K562 (cell line): Measurements from ENCODE around the gene PPIL1.

Source experiments
- CHD2 ChIP-seq: IDR thresholded peaks from 2 replicates; pipeline ENCODE4 v1.6.1; 2011; ENCODE audit warnings: low read depth, low read length
- FOXJ3 ChIP-seq: sonication (generic); formaldehyde crosslinking; IDR thresholded peaks from 2 replicates; pipeline ENCODE4 v1.4.0; 2020; ENCODE audit warnings: mild to moderate bottlenecking, missing genetic modification reagents
- HDAC2 ChIP-seq: fragments of 450-650 bp; IDR thresholded peaks from 2 replicates; pipeline ENCODE4 v1.6.1; 2016; ENCODE audit warnings: mild to moderate bottlenecking
- HMGN3 ChIP-seq: IDR thresholded peaks from 2 replicates; pipeline ENCODE4 v1.6.1; 2011; ENCODE audit warnings: borderline replicate concordance, low read depth, mild to moderate bottlenecking, mixed read lengths, low read length; ENCODE audit not compliant: insufficient read length; ENCODE audit errors: extremely low read depth
- MAFK ChIP-seq: IDR thresholded peaks from 2 replicates; pipeline ENCODE4 v1.6.1; 2011; ENCODE audit warnings: low read length, improper control_type of control experiment
- NFATC3 ChIP-seq: fragments of 450-650 bp; IDR thresholded peaks from 2 replicates; pipeline ENCODE4 v1.6.1; 2017; ENCODE audit warnings: mild to moderate bottlenecking
- NFE2 ChIP-seq: IDR thresholded peaks from 2 replicates; pipeline ENCODE4 v1.6.1; 2014; ENCODE audit warnings: antibody characterized with exemption, low read depth
- SIN3A ChIP-seq, 2 experiments: fragments of 150-350 bp in 1 of 2; IDR thresholded peaks; 2 replicates each; pipeline ENCODE4 v1.6.1; 2011 to 2016; ENCODE audit warnings: borderline replicate concordance in 2 of 2, low read depth in 2 of 2, low read length in 2 of 2, mild to moderate bottlenecking in 2 of 2, moderate library complexity in 2 of 2; ENCODE audit not compliant: control insufficient read depth in 1 of 2
- SMC3 ChIP-seq: conservative IDR thresholded peaks from 2 replicates; pipeline ENCODE4 v1.6.1; 2011; ENCODE audit warnings: low read depth, low read length, improper control_type of control experiment; ENCODE audit not compliant: insufficient read depth
- SRSF7 ChIP-seq: fragments of 200-400 bp; formaldehyde crosslinking; optimal IDR thresholded peaks from 2 replicates; pipeline ENCODE3; 2017; ENCODE audit warnings: mild to moderate bottlenecking, low read depth, low read length
- TAF15 ChIP-seq: fragments of 200-400 bp; formaldehyde crosslinking; IDR thresholded peaks from 2 replicates; pipeline ENCODE4 v1.6.1; 2017; ENCODE audit warnings: mild to moderate bottlenecking, low read depth, low read length, moderate library complexity
- TF ChIP-seq, protein P1 (sequence below): fragments of 450-650 bp; formaldehyde crosslinking; IDR thresholded peaks from 2 replicates; pipeline ENCODE4 v1.4.0; 2020; ENCODE audit warnings: mild to moderate bottlenecking, moderate library complexity
- TF ChIP-seq, protein P2 (sequence below): sonication (generic); formaldehyde crosslinking; IDR thresholded peaks from 2 replicates; pipeline ENCODE4 v1.9.0; 2022; ENCODE audit warnings: mild to moderate bottlenecking, missing genetic modification reagents

DNA sequence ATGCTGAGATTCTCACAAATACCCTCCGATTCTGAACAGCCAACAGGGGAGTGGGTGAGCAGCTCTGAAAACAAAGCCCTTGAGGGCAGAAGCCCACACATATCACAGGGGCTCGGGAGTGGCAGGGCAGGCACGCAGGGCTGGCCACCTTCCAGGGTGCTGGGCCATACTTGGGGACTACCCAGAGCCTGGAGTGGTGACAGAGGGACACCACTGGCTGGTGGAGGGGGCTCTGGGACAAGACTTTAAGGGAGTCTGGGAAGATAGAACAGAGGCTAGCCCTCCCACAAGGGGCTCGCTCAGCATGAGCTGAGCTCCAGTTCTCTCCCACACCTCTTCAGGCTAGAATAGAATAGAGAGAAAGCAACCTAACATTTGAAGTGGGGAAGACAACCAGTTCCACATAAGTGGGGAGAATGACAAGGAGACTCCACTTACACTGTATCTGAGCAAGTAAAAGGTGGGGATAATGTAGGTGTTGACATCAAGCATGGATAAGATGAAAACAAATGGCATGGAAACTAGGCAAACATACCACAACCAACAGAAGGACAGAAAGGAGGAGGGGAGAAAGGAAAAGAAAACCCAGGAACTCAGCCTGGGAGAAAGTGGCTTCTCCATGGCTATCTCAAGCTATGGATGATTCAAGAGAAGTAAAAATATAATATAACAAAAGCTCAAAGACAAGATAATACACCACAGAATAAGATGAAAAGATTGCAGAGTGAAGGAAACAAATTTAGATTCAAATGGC is 7.0 kb downstream of the PPIL1 start:
- TF ChIP-seq, protein P1, sequence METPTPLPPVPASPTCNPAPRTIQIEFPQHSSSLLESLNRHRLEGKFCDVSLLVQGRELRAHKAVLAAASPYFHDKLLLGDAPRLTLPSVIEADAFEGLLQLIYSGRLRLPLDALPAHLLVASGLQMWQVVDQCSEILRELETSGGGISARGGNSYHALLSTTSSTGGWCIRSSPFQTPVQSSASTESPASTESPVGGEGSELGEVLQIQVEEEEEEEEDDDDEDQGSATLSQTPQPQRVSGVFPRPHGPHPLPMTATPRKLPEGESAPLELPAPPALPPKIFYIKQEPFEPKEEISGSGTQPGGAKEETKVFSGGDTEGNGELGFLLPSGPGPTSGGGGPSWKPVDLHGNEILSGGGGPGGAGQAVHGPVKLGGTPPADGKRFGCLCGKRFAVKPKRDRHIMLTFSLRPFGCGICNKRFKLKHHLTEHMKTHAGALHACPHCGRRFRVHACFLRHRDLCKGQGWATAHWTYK (CRISPR knock-in tag) = no peak
- no peak for TF ChIP-seq MAFK
- TF ChIP-seq, protein P2, sequence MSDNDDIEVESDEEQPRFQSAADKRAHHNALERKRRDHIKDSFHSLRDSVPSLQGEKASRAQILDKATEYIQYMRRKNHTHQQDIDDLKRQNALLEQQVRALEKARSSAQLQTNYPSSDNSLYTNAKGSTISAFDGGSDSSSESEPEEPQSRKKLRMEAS (CRISPR knock-in tag) = no peak
- no peak for TF ChIP-seq TAF15
- no peak for TF ChIP-seq FOXJ3 (CRISPR knock-in tag)
- no peak for TF ChIP-seq NFATC3
- TF ChIP-seq SMC3 = no peak
- TF ChIP-seq SIN3A (IDR thresholded peaks at IDR 0.05; ENCODE audit: borderline replicate concordance in 2 of 2, control insufficient read depth in 1 of 2, low read depth in 2 of 2, low read length in 2 of 2) = no peak
- TF ChIP-seq HDAC2 = no peak
- no peak for TF ChIP-seq HMGN3
- TF ChIP-seq NFE2 = no peak
- TF ChIP-seq CHD2 = no peak
- no peak for TF ChIP-seq SRSF7
